Astrocyte (in vitro differentiated cells and primary cell): ENCODE measurements around the gene TRIML1. TPM values are rescaled to one million over a fixed set of nuclear protein-coding genes. Genes with fewer than 3 reads are reported as not detected.
A peak's percentile ranks its signal among the peaks of the same experiment; 100 is the strongest.

Experiments
- DNase-seq: peaks from one replicate; pipeline ENCODE4 v3.0.0-alpha.2; 2010; ENCODE audit warnings: low read depth
- FAIRE-seq: peaks from 2 replicates; lab custom pipeline; 2011; peaks lifted over from hg19 to GRCh38; lab: Jason Lieb, UNC
- H2AFZ ChIP-seq: 2 replicates; pipeline ENCODE4 v1.6.0; 2012; ENCODE audit warnings: low read depth, low read length, inconsistent platforms
- H3K27ac ChIP-seq: 2 replicates; pipeline ENCODE4 v1.5.1; 2011; ENCODE audit warnings: low read depth, low read length, inconsistent platforms
- H3K27me3 ChIP-seq: 2 replicates; pipeline ENCODE4 v1.6.0; 2011; ENCODE audit warnings: low read length, inconsistent platforms; ENCODE audit not compliant: insufficient read depth
- H3K36me3 ChIP-seq: 2 replicates; pipeline ENCODE4 v1.5.1; 2011; ENCODE audit warnings: low read length, inconsistent platforms; ENCODE audit not compliant: insufficient read depth
- H3K4me1 ChIP-seq: 2 replicates; pipeline ENCODE4 v1.5.1; 2011; ENCODE audit warnings: low read length, inconsistent platforms; ENCODE audit not compliant: insufficient read depth
- H3K4me2 ChIP-seq: 2 replicates; pipeline ENCODE4 v1.6.0; 2012; ENCODE audit warnings: low read length, inconsistent platforms
- H3K4me3 ChIP-seq: 2 replicates; pipeline ENCODE4 v1.5.1; 2011; ENCODE audit warnings: low read depth, mild to moderate bottlenecking, low read length, inconsistent platforms; ENCODE audit not compliant: insufficient read depth
- H3K79me2 ChIP-seq: 2 replicates; pipeline ENCODE4 v1.6.0; 2012; ENCODE audit warnings: mild to moderate bottlenecking, low read length, inconsistent platforms; ENCODE audit not compliant: insufficient read depth
- H3K9ac ChIP-seq: 2 replicates; pipeline ENCODE4 v1.6.0; 2012; ENCODE audit warnings: mild to moderate bottlenecking, low read length, inconsistent platforms
- H3K9me3 ChIP-seq: 2 replicates; pipeline ENCODE4 v1.5.1; 2012; ENCODE audit warnings: low read depth, mild to moderate bottlenecking, low read length, inconsistent platforms; ENCODE audit not compliant: insufficient read depth
- H4K20me1 ChIP-seq: 2 replicates; pipeline ENCODE4 v1.6.0; 2012; ENCODE audit warnings: low read length, inconsistent platforms; ENCODE audit not compliant: insufficient read depth
- H3K27ac Mint-ChIP-seq: one replicate; pipeline ENCODE4 v1.8.0; 2021; ENCODE audit warnings: mild to moderate bottlenecking, mixed read lengths; ENCODE audit not compliant: unreplicated experiment
- H3K27me3 Mint-ChIP-seq: one replicate; pipeline ENCODE4 v1.8.0; 2021; ENCODE audit warnings: low read depth, mixed read lengths; ENCODE audit not compliant: unreplicated experiment
- H3K36me3 Mint-ChIP-seq: one replicate; pipeline ENCODE4 v1.8.0; 2021; ENCODE audit warnings: low read depth, mixed read lengths; ENCODE audit not compliant: unreplicated experiment
- H3K4me1 Mint-ChIP-seq: one replicate; pipeline ENCODE4 v1.8.0; 2021; ENCODE audit warnings: low read depth, mixed read lengths; ENCODE audit not compliant: unreplicated experiment
- H3K4me3 Mint-ChIP-seq: one replicate; pipeline ENCODE4 v1.8.0; 2021; ENCODE audit warnings: mild to moderate bottlenecking, moderate library complexity, mixed read lengths; ENCODE audit not compliant: unreplicated experiment
- H3K9me3 Mint-ChIP-seq: one replicate; pipeline ENCODE4 v1.8.0; 2021; ENCODE audit warnings: mild to moderate bottlenecking, mixed read lengths; ENCODE audit not compliant: unreplicated experiment
- EZH2 ChIP-seq: IDR thresholded peaks from 2 replicates; pipeline ENCODE4 v1.6.1; 2012; ENCODE audit warnings: mild to moderate bottlenecking, low read length, inconsistent platforms; ENCODE audit not compliant: insufficient read depth
- total RNA-seq: library from RNA; stranded (reverse); gene quantifications from 2 replicates; pipeline ENCODE4 v1.2.1, GENCODE V29; 2021
- TF ChIP-seq, protein P1 (sequence below): IDR thresholded peaks from 2 replicates; pipeline ENCODE4 v1.5.1; 2011; ENCODE audit warnings: low read depth, mild to moderate bottlenecking, inconsistent platforms, low read length, moderate library complexity; ENCODE audit not compliant: insufficient read depth

Gene TRIML1
- total RNA-seq, 1 donor from 2014 or later: not detected

DNA sequence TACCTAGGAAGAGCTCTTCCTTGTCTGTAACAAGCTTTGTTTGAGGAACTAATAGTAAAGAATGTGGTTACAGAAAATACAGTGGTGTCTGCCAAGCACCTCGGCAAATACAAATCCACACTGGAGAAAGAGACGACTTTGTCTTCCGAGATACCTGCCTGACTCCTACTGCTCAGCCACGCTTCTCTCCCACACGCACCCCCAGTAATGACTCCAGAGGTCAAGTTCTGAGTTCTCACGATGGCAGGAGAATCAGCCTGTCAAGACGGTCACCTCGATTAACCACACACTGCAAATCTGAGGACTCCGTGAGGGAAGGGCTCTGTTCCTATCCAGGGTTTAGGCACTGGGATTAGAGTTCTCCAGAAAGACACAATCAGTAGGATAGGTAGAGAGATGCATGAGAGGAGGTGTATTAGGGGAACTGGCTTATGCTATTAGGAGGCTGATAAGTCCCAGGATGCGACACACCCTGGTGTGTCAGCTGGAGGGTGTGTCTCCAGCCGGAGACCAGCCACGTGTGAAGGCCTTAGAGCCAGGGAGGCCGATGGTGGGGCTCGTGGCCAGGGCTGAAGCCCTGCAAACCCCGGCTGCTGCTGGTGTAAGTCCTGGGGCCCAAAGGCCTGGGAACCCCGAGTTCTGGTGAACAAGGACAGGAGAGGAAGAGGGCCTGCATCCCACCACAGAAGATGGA lies 21.5 kb upstream of the TRIML1 start:
- no peak overlapping the region for H2AFZ ChIP-seq

DNA sequence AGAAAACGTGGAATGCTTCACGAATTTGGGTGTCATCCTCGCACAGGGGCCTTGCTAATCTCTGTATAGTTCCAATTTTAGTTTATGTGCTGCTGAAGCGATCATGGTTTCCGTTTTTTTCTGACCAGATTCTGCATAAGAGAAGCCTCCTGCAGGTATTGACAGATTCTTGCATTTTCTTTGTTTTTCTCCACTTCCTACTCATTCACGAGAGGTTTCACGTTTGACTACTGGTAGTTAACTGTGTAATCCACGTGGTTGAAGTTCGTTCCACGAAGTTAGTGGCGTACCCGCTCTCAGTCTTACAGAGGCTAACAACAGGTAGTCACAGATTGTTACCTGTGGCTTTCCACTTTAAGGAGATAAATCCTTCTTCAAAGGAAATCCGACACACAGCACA lies 17.7 kb upstream of the TRIML1 start:
- Histone ChIP-seq H3K27ac (no peak overlapping the region), H3K4me2 (no peak overlapping the region), H3K27me3 (no peaks in the 10 kb centered on the region), H3K9me3 (peaks cover 3% of the 10 kb centered on the region), H3K9ac (no peak overlapping the region), H3K79me2 (no peaks in the 10 kb centered on the region), H3K36me3 (no peaks in the 10 kb centered on the region), H3K4me1 (no peaks in the 10 kb centered on the region), H3K4me3 (no peak overlapping the region), H4K20me1 (no peaks in the 10 kb centered on the region), H2AFZ (no peak overlapping the region)
- H3K9me3 Mint-ChIP-seq: peaks cover 2% of the 10 kb centered on the region
- DNase-seq: no peak
- H3K4me3 Mint-ChIP-seq: no peak overlapping the region
- H3K27me3 Mint-ChIP-seq: no peaks in the 10 kb centered on the region
- FAIRE-seq: no peak
- TF ChIP-seq, protein P1, sequence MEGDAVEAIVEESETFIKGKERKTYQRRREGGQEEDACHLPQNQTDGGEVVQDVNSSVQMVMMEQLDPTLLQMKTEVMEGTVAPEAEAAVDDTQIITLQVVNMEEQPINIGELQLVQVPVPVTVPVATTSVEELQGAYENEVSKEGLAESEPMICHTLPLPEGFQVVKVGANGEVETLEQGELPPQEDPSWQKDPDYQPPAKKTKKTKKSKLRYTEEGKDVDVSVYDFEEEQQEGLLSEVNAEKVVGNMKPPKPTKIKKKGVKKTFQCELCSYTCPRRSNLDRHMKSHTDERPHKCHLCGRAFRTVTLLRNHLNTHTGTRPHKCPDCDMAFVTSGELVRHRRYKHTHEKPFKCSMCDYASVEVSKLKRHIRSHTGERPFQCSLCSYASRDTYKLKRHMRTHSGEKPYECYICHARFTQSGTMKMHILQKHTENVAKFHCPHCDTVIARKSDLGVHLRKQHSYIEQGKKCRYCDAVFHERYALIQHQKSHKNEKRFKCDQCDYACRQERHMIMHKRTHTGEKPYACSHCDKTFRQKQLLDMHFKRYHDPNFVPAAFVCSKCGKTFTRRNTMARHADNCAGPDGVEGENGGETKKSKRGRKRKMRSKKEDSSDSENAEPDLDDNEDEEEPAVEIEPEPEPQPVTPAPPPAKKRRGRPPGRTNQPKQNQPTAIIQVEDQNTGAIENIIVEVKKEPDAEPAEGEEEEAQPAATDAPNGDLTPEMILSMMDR: no peak
- TF ChIP-seq EZH2: no peak
- no peaks in the 10 kb centered on the region for H3K4me1 Mint-ChIP-seq
- peaks cover 3% of the 10 kb centered on the region for H3K36me3 Mint-ChIP-seq
- H3K27ac Mint-ChIP-seq: no peak overlapping the region

More for the DNA sequence above, 21.5 kb upstream of the TRIML1 start:
- Mint-ChIP-seq H3K27me3 (no peaks in the 10 kb centered on the region), H3K27ac (no peak overlapping the region), H3K4me1 (no peaks in the 10 kb centered on the region), H3K36me3 (no peaks in the 10 kb centered on the region), H3K4me3 (no peak overlapping the region), H3K9me3 (peaks cover 2% of the 10 kb centered on the region)
- H3K4me3 ChIP-seq: no peak overlapping the region
- no peaks in the 10 kb centered on the region for H3K4me1 ChIP-seq
- TF ChIP-seq, protein P1: no peak
- no peak for TF ChIP-seq EZH2
- H3K4me2 ChIP-seq: no peak overlapping the region
- H3K9me3 ChIP-seq: peaks cover 7% of the 10 kb centered on the region
- no peaks in the 10 kb centered on the region for H3K27me3 ChIP-seq
- H3K79me2 ChIP-seq: no peaks in the 10 kb centered on the region
- FAIRE-seq: no peak
- no peaks in the 10 kb centered on the region for H4K20me1 ChIP-seq
- no peak for DNase-seq
- no peak overlapping the region for H3K27ac ChIP-seq
- H3K36me3 ChIP-seq: no peaks in the 10 kb centered on the region
- no peak overlapping the region for H3K9ac ChIP-seq

DNA sequence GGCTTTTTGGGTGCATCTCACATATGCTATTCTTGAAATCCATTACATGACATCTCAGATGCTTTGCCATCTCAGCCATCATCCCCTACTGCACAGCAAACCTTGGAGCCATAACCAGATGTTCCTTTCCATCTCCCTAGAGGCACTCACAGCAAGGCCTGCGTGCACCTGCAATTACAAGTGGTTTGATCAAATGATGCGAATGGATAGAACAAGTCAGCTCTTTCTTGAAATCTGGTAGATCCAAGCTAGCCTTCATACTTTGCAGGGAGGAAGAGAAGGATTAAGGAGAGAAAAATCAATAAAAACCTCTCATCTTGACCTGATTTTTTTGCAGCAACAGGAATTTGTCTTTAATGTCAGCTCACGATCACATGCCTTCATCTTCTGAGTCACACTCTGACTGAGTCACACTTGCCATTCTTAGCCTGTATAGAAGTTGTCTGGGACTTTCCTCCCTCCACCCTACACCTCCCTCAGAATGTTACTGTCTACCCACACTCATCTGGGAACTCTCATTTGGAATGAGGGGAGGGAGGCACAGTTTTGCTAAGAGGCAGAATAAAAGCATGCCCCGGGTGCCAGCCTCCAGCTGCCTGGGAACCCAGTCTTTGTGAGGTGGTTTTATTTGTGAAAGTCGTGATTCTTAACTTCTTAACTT lies 11.9 kb upstream of the TRIML1 start:
- Histone ChIP-seq H2AFZ (peak overlapping the region; percentile 35), H3K4me3 (no peak overlapping the region), H3K79me2 (no peaks in the 10 kb centered on the region), H3K9me3 (no peaks in the 10 kb centered on the region), H3K36me3 (no peaks in the 10 kb centered on the region), H3K27me3 (no peaks in the 10 kb centered on the region), H3K9ac (peak overlapping the region; percentile 44), H3K4me1 (peaks cover 7% of the 10 kb centered on the region), H3K4me2 (peak overlapping the region; percentile 52), H3K27ac (peak overlapping the region; percentile 61), H4K20me1 (no peaks in the 10 kb centered on the region)
- Mint-ChIP-seq H3K4me3 (no peak overlapping the region), H3K27me3 (no peaks in the 10 kb centered on the region), H3K27ac (peak overlapping the region; percentile 67), H3K36me3 (peaks cover 3% of the 10 kb centered on the region), H3K4me1 (peaks cover 7% of the 10 kb centered on the region), H3K9me3 (no peaks in the 10 kb centered on the region)
- peak; percentile 89 for FAIRE-seq
- DNase-seq: peak; percentile 49
- TF ChIP-seq, protein P1: no peak
- TF ChIP-seq EZH2: no peak
